Erythroblast (primary cell): ENCODE measurements around the gene CAMSAP3.

Source experiments
- GATA1 ChIP-seq: IDR thresholded peaks from 2 replicates; pipeline ENCODE4 v1.6.1; 2011; ENCODE audit warnings: low read depth, mild to moderate bottlenecking, control low read depth, low read length, moderate library complexity
- POLR2A ChIP-seq: IDR thresholded peaks from 2 replicates; pipeline ENCODE4 v1.6.1; 2011; ENCODE audit warnings: mild to moderate bottlenecking, low read length

DNA sequence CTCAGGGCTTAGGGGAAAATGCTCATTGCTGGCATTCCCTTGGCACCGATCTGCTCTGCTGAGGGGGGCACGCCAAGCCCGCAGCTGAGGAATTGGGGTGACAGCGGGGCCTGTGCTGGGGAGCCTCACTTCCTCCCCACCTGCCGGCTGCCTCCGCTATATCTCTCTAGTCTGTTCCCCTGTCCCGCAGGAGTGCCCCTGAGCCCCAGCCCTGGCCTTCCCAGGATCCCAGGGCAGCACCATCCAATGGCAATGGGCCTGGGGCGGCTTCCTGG, 50.7 kb downstream of the CAMSAP3 start:
- TF ChIP-seq POLR2A (no peak), GATA1 (no peak)
